HG02938 (cell line): Measurements from ENCODE around the gene PPP1R15B.

Source experiments
- ATAC-seq: cut with Tn5 transposase; IDR thresholded peaks from one replicate; pipeline ENCODE4 v1.9.1; 2021; ENCODE audit warnings: mild to moderate bottlenecking, moderate library complexity; ENCODE audit not compliant: unreplicated experiment

Gene PPP1R15B

DNA sequence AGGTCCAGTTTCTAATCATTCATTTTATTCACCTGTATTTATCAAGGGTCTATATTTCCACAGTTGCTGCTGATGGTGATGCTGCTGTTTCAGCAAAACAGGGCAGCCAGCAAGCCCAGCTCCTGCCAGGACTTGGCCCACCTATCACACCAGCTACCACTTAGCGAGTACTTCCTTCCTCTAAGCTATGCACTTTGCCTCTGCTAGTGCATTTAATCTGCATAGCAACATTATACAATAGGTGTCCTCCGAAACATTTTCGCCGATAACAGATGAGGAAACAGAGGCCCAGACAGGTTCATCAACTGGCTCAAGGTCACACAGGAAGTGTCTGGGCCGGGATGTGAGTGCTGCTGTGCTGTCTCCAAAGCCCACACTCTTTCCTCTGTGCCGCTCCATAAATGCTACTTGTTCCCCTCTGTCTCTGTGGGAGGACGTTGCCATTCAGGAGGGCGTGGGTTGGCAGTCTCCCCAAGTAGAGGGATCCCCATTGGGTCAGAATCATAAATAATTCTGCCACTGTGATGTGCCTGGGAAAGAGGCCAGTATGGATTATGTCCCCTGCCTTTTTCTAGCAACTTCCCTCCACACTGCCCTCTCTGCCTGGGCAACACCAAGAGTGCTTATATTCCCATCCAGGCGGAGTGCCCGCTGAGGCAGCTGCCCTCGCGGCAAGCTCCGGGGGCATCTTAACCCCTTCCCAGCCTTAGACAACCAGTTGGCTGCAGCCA, 42.5 kb downstream of the PPP1R15B start:
- ATAC-seq = no peak

DNA sequence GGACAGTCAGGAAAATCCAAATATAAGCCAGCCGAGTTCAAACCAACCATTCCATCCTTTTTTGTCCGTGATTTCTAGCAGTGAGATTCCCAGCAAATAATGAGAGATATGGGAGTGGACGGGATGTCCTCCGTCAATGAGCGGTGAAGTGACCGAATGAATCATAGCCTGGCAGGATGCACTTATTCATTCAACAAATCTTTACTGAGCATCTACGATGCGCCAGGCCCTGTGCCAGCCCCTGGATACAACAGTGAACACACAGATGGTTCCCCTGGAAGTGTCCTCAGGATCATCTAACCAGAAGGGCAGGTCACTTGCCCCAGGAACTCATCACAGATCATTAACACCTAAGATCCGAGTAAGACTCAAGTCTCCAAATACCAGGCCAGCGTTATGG, 43.7 kb downstream of the PPP1R15B start:
- no peak for ATAC-seq

DNA sequence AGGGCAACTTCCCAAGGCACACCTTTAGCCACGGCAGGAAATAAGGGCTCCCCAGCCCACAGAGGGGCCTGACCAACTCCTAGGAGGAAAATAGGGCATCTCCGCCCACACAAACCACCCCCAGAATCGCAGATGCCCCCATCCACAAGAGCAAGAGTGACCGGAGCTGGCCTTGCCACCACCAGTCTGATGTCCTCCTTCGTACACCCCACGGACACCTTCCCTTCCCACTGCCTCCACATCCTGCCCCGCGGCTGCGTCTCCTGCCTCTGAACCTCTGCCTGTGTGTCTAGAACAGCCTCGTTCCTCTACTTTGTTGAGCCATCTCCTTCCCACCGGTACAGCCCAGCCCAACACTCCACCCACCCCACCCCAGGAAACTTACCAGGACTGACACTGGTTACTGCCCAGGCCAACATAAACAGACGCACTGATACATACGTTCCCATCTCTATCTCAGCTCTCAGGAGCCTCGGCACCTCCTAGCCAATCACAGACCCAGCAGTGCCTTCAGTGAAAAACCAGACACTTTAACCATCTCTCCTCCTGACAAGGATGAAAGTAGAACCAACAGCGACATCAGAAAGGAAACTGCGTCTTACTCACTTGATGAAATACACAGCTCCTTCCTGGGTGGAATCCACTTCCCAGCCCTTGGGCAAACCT, 44.3 kb downstream of the PPP1R15B start:
- ATAC-seq = no peak

DNA sequence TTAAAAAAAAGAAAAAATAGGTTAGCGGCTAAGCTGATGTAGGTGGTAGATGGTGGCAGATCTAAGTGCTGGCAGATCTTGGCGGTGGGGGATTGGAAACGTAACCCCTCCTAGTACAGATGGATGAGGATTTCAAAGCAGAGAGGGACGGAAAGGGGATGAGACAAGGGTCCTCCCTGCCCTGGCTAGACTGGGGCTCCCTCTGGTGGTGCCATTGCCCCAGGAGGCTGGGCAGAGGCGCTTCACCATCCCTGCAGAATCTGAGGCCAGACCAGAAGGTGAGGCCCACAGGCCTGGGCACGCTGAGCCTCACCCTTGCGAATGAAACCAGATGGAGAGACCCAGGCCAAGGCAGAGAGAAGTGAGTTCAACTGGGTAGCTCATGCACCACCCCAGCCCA, 44.9 kb downstream of the PPP1R15B start:
- ATAC-seq = no peak

DNA sequence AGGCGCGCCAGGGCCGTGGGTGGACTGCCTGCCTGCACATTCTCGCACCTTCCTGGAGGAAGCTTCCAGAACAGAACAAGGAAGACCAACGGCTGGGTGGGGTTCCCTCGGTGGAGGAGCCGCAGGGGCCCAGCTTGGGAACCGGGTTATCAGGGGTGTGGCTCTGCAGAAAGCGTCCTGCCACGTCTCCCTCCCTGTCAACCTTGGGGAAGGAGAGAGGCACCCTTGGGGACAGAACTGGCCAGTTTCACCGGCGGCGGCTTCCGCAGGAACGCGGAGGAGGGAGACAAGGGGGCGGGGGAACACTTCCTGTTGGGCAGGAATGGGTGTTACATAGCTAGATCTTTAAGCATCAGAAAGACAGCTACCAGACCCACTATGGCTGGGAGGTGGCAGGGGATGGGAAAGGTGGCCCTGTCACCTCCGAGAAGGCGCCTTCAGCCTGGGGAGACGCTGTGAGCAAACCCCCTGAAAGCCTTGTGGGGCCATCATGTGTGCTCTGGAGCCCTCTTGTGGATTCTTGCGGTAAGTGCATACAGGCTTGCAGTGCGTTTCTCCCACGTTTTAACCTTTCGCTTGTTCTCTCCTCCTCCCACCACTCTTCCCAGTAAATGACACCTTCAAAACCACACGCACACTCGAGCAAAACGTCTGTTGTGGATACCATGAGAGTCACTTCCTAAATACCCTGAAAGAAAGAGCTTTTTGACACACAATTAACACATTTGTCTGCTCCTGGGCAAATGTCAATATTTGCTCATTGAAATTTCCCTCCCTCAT, 48.1 kb downstream of the PPP1R15B start:
- ATAC-seq = no peak

DNA sequence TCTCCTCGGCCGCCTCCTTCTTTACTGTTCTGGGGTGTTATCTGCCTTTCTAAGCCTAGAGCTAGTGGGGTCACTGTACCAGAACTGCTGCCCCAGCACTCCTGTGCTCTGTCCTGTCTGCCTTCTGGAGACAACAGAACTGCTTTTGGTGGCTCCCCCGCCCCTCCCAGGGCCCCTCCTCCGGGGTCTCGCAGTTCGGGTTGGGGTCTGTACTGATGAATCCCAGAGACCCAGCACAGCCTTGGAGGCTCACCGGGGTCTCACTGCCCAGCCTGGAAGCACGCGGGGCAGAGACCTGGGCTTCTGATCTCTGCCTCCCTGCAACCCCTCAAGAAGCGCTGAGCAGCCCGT, 48.7 kb downstream of the PPP1R15B start:
- ATAC-seq = no peak

DNA sequence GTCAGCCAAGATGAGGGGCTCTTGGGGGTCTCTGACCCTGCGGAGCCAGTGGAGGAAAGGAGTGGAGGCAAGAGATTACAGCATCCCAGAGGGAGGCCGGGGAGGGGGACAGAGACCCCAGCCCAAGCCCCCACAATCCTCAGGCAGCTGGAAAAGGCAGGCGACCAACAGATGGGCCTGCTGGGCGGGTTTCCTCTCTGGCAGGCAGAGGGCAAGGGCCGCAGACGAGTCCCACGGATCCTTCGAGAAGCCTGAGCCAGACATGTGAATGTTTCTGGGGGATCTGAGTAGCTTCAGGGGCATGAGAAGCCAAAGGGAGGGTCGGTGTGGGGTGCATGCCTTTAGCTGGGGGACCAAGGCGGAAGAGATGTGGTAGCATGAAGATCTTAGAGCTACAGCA, 49.8 kb downstream of the PPP1R15B start:
- no peak for ATAC-seq

DNA sequence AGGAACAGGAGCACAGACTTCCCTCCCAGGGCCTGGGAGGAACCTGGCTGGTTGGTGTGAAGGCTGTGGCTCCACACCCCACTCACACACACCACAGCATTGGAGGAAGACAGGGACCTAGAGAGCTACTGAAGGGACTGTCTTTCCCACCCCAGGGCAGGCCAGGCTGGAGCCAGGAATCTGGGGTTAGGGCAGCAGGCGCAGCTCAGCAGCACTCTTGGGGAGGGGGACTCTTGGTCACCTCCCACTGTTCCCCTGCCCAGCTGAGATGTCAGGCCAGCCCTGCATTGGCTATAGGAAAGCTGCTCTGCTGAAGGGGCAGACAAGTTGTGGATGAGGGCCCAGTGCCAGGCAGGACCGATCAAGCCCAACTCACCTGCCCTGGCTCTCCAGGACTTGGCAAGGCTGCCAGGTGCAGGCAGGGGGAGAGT, 50.3 kb downstream of the PPP1R15B start:
- ATAC-seq = no peak

DNA sequence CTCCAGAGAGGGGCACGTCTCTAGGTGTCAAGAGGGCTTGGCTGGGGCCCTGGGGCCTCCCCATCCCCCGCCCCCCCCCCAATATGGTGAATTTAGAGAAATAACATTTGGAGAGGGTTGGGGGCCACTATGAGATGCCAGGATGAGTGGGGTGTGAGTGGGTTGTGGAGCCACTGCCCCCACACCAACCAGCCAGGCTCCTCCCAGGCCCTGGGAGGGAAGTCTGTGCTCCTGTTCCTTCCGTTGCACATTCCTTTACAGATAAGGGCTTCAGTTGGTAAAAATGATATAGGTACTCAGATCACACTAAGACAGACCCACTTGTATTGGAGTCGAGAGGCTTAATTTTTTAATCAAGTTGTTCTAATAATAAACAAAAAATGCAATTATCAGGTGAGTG, 51.3 kb downstream of the PPP1R15B start:
- no peak for ATAC-seq

DNA sequence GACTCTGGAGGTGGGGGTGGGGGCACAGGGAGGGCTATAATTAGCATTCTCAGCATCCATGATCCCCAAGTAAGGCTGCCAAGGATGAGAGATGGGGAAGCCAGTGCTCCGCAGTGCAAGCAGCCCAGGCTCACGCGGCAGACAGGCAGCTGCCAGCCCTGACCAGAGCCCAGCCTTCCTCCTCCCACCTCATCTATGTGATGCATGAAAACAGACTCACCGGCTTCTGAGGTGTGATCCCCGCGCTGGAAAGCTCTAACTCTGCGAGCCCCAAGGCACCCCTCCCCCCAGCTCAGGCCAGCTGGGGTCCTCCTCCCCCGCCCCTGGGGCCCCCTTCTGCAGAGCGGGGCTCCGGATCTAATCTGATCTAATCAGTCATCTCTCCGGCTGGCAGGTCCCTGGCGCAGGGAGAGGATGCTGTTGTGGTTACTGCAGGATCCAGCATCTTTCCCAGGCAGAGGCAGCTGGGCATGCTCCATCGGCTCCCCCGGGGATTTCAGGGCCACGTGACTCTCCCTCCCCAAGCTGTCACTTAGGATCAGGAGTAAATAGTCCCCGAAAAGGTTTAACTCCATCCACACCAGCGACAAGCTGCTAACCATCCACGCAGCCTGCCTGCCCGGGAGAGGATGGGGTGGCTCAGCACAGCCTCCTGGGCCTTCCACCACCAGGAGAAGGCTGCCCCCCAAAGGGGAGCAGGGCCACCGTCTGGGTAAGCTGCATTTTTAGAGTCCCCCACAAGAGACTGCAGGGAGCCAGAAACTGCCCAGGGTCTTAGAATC, 52.0 kb downstream of the PPP1R15B start, which contains the start of gene PLEKHA6:
PLEKHA6 (minus strand) TSS at position 456 of the 782 bp plus-strand sequence. CDS start 86,202 bp downstream, outside the sequence.
- no peak for ATAC-seq

DNA sequence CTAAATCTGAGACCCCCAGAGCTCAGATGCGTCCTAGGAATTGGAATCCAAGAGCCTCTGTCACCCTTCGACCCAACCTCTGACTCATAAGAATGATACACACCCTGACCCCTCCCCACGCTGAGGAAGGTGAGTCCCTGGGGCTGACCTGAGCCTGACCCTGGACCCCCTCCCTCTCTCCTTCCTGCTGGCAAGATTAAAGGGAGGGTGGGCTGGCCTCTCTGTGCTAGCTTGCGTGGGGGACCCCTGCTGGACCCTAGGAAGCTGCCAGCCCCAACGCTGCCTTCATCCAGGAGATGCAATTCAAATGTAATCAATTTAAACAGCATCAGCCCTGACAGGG, 52.5 kb downstream of the PPP1R15B start:
- no peak for ATAC-seq

DNA sequence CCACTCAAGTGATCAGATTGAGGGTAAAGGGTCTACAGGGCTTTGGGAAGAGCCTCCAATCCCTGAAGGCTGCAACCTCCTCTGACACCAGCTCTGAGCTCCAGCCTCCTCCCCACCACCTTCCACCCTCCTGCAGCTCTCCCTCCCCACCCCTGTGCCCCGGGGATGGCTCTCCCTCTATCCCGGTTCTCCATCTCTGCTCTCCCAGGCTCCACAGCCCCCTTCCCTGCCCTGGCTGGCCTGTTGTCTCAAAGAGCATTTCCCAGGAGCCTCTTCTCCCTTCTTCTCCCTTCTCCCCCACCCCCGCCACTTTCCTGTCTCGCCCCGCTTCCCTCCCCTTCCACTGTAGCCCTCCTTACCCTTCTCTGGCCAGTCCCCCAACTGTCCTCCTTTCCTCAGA, 53.0 kb downstream of the PPP1R15B start:
- ATAC-seq = no peak

DNA sequence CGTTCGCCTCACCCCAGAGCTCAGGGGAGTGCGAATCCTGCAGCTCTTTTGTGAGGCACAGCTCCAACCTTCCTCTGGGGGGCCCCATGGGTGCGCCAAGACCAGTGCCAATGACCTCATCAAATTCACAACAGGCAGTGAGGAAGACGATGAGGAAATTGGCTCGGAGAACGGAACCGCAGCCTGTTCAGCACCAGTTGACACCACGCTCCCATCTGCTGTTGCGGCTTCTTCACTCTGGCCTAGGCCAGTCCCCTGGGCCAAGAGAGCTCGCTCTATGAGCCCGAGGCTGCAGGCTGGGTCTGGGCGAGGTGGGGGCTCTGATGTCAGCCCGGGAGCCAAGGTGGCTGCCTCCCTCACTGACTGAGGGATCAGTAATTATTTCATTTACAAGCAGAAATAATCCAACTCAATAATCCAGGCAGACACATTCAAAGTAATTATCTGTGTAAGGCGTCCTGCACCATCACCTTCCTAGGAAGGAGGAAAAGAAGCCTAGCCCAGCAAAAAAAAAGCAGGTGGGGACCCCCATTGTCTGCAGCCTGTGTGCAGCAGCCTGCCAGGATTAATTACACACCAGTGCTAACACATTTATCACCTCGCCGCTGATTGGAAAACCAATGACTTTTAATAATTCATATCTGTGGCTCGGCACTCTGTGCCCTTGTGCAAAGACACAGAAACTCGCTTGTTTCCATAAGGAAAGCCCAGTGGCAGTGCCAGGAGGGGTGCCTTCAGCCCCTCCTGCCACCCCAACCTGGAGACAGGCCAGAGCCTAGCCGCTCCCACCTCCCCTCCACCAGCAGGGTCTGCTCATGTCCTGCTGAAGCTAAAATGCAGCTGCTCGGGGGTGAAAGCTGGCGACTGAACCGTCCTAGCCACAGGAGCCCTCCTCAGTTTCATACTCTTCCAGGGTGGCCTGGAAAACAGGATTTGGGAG, 53.8 kb downstream of the PPP1R15B start:
- no peak for ATAC-seq

DNA sequence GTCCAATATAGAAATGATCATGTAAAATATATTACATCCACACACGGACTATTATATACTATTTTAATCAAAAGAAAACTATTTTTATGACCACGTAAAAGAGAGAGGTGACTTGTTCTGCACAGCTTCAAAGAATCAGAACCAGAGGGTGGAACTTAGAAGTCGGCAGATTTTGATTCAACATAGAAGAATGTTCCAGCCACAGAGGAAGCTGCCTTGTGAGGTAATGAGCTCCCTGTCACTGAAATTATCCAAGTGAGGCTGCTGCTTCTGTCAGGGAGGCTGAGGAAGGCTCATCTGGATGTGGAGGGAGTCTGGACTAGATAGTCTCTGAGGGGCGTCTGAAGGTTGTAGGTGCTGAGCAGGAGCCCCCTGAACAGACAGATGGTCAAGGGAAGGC, 54.6 kb downstream of the PPP1R15B start:
- no peak for ATAC-seq

DNA sequence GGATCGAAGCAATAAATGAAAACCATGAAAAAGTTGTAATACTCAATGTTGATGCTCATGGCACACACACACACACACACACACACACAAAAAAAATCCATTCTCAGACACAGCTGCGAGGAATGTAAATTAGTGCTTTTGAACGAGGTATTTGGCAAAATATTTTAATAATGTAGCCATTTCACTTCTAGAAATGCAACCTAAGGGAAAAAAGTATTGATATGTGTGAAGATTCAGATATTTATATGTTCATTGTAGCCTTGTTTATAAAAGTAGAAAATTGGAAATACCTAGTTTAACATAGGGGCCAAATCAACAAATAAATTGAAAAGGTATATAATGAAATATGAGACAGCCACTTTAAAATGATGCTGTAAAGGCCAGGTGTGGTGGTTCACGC, 55.7 kb downstream of the PPP1R15B start:
- ATAC-seq = no peak

DNA sequence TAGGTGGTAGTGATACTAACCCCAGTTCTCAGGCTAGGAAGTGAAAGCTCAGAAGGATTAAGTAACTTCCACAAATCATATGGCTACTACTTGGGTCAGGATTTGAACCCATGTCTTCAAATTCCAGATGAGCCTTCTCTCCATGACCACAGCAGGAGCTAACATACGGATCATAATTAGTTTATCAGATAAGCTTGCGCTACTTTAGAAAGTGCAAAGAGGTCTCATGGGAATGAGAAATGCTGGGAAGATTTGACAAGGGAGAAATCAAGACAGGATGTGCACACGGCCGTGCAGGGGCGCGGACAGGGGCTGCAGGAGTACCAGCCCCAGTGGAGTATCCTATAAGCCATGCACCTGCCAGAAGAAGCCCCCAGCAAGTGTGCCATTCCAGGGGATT, 57.0 kb downstream of the PPP1R15B start:
- no peak for ATAC-seq
